Adrenal gland (tissue), 12 donors: ENCODE data around the gene CAMSAP1. TPM values are rescaled to one million over a fixed set of nuclear protein-coding genes. Genes with fewer than 3 reads are reported as not detected.
A peak's percentile ranks its signal among the peaks of the same experiment; 100 is the strongest.
"Not testable (repeated sequence)": the region's sequence is repeated elsewhere in the genome, so short reads cannot be mapped to it uniquely, and the experiment has no call there.

Experiments
- DNase-seq, 7 donors: peaks; one replicate each; pipeline ENCODE4 v3.0.0-alpha.2; 2019 to 2020
- H3K27ac ChIP-seq, 5 donors: fragments of 200-600 bp; sonication (generic) in 4 of 5; 1 replicate in 3 of 5; 2 replicates in 2 of 5; pipeline versions ENCODE4 v1.5.1 to v1.8.0; 2016 to 2020; ENCODE audit warnings: mild to moderate bottlenecking in 1 of 5
- H3K27me3 ChIP-seq: fragments of 200-600 bp; 2 replicates; pipeline ENCODE4 v1.8.0; 2021
- H3K36me3 ChIP-seq, 2 donors: fragments of 200-600 bp; replicated peaks in 1 of 2; 1 replicate in 1 of 2; 2 replicates in 1 of 2; pipeline versions ENCODE4 v1.5.1 to v1.8.0; 2018 to 2022
- H3K4me1 ChIP-seq, 2 donors: fragments of 200-600 bp; replicated peaks in 1 of 2; 1 replicate in 1 of 2; 2 replicates in 1 of 2; pipeline versions ENCODE4 v1.5.1 to v1.8.0; 2018 to 2021
- H3K4me3 ChIP-seq, 4 donors: fragments of 200-600 bp; sonication (generic) in 3 of 4; one replicate each; pipeline ENCODE4 v1.5.1; 2016 to 2018
- H3K9me3 ChIP-seq, 3 donors: fragments of 200-600 bp; sonication (generic) in 1 of 3; replicated peaks in 1 of 3; 1 replicate in 2 of 3; 2 replicates in 1 of 3; pipeline versions ENCODE4 v1.5.1 to v1.8.0; 2016 to 2021
- POLR2A ChIP-seq, 2 donors: fragments of 450-650 bp; IDR thresholded peaks; one replicate each; pipeline ENCODE4 v1.6.1; 2017; ENCODE audit warnings: antibody characterized with exemption in 2 of 2, mild to moderate bottlenecking in 2 of 2, moderate library complexity in 1 of 2
- WGBS, 4 donors: extraction: QIAGEN DNeasy Blood & Tissue Kit in 2 of 4; methylation state at CpG; one replicate each; pipeline versions ENCODE4 v1.1.5 to v1.1.7; 2013 to 2017; 5-methylcytosine and 5-hydroxymethylcytosine counted together
- intact Hi-C, 2 donors: fragments of 100-400 bp; cut with DNase I; formaldehyde crosslinking; loops; one replicate each; pipeline versions ENCODE4 v1.14.1 to v1.15.0; 2022 to 2023
- polyA plus RNA-seq, 3 donors: library from polyadenylated mRNA; stranded (reverse); fragments of 200-250 nt in 2 of 3; fragments of 350-450 nt in 1 of 3; fragmentation: Illumina TruSeq in 1 of 3; extraction: RNeasy Lipid Tissue Mini Kit (QIAGEN cat#74804) in 1 of 3; gene quantifications; one replicate each; pipeline ENCODE4 v1.2.3, GENCODE V29; 2013 to 2014
- total RNA-seq, 9 donors: library from RNA; depleted of rRNA in 4 of 9; stranded (reverse); fragments of >200 nt in 4 of 9; fragments of 120-200 nt in 1 of 9; fragmentation: NEBNext Ultra II Directional in 1 of 9; extraction: Animal tissue kit (Norgen Biotek cat#: 25700) in 1 of 9; gene quantifications; one replicate each; pipeline versions ENCODE4 v1.1.0 to v1.2.4, GENCODE V29; 2013 to 2023
- TF ChIP-seq, protein P1 (sequence below), 6 experiments: fragments of 450-650 bp in 4 of 6; fragments of 200-600 bp in 2 of 6; sonication (generic) in 1 of 6; IDR thresholded peaks; 1 replicate in 5 of 6; 2 replicates in 1 of 6; pipeline versions ENCODE4 v1.5.1 to v1.8.0; 2016 to 2021; ENCODE audit warnings: antibody characterized with exemption in 6 of 6, mild to moderate bottlenecking in 2 of 6, moderate library complexity in 1 of 6
- donor health status: healthy with polysubstance abuse.
- donor health status: Bipolar disorder and iron deficiency.
- donor health status: DM: yes; HTN: yes; CAD: no.
- donor health status: DM: no; HTN: no; CAD: no.
- donor health status: DM: no; HTN: no; CAD: no.
- donor health status: DM: yes; HTN: yes; CAD: no.

CAMSAP1 gene
- total and polyA plus RNA-seq, 12 donors, result 4.6 to 108 (median 27.0) TPM

DNA sequence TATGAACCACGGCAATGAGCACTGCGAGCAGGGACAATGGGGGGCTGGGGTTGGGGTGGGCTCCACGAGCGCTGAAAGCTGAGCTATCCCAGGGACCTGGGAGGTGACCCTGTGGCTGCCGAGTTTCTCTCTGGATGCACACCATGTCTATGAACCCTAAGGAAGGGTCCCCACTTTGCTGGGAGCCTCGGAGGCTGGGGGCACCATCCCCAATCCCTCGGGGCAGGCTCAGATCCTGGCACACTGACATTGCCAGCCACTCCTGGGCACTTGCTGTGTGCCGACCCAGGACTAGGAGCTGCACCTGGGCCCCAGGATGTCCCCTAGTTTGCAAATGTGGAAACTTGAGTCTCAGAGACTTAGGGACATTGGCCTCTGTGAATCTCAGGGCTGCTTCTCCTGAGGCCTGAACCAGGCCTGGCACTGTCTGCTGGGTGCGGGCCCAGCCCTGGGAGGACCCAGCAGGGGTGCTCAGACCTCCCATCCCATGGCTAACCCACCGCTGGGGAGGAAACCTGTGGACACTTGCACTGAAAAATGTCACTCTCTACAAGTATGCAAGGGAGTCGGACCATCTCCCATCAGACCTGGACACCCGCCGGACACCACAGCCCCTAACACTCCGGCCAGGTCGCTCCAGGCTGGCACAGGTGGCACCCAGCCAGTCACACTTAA is 13.0 kb upstream of the CAMSAP1 start:
- Histone ChIP-seq H3K4me3 (no peak overlapping the region), H3K27me3 (no peaks in the 10 kb centered on the region), H3K36me3 (no peaks in the 10 kb centered on the region), H3K4me1 (no peaks in the 10 kb centered on the region), H3K9me3 (peaks cover 0 to 27% (median 0%) of the 10 kb centered on the region in 3 donors), H3K27ac (no peak overlapping the region)
- intact Hi-C loops, result no loop called here
- DNase-seq, result peak in 1 of 7 donors; percentile 12
- TF ChIP-seq, protein P1, sequence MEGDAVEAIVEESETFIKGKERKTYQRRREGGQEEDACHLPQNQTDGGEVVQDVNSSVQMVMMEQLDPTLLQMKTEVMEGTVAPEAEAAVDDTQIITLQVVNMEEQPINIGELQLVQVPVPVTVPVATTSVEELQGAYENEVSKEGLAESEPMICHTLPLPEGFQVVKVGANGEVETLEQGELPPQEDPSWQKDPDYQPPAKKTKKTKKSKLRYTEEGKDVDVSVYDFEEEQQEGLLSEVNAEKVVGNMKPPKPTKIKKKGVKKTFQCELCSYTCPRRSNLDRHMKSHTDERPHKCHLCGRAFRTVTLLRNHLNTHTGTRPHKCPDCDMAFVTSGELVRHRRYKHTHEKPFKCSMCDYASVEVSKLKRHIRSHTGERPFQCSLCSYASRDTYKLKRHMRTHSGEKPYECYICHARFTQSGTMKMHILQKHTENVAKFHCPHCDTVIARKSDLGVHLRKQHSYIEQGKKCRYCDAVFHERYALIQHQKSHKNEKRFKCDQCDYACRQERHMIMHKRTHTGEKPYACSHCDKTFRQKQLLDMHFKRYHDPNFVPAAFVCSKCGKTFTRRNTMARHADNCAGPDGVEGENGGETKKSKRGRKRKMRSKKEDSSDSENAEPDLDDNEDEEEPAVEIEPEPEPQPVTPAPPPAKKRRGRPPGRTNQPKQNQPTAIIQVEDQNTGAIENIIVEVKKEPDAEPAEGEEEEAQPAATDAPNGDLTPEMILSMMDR (IDR thresholded peaks at IDR 0.05), result no peak
- TF ChIP-seq POLR2A (IDR thresholded peaks at IDR 0.05), result no peak
- 87 to 92% (median 90%) methylated on average over 11 to 15 of the region's 15 CpGs for WGBS, 4 donors

DNA sequence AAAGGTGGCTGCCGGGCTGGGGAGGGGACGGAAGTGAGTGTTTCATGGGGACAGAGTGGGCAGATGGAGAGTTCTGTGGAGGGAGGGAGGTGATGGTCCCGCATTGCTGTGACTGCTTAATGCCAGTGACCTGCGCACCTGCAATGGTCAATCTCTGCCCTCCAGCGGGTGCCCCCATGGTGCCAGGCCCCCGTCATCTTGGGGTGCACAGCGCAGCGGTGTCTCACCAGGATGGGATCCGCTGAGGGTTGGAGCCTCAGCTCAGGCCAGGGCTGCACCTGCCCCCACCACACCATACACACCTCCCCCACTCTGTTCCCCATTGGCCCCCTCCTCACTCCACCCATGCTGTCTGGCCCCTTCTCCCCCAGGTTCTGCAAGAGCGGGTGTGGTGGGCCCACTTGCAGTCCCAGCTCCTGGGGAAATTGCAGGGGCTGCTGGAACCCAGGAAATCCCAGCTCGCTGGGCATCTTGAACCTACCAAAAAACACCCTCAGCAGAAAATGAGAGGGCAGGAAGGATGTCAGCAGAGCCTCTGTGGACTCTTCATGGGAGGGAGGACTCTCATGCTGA is 12.1 kb upstream of the CAMSAP1 start:
- Histone ChIP-seq H3K27me3 (no peaks in the 10 kb centered on the region), H3K27ac (no peak overlapping the region), H3K9me3 (peaks cover 0 to 27% (median 0%) of the 10 kb centered on the region in 3 donors), H3K4me1 (no peaks in the 10 kb centered on the region), H3K4me3 (no peak overlapping the region), H3K36me3 (no peaks in the 10 kb centered on the region)
- intact Hi-C loops, result no loop called here
- TF ChIP-seq, protein P1 (IDR thresholded peaks at IDR 0.05), result no peak
- 95 to 98% (median 97%) methylated on average over 9 to 11 of the region's 11 CpGs for WGBS, 4 donors
- no peak for DNase-seq

DNA sequence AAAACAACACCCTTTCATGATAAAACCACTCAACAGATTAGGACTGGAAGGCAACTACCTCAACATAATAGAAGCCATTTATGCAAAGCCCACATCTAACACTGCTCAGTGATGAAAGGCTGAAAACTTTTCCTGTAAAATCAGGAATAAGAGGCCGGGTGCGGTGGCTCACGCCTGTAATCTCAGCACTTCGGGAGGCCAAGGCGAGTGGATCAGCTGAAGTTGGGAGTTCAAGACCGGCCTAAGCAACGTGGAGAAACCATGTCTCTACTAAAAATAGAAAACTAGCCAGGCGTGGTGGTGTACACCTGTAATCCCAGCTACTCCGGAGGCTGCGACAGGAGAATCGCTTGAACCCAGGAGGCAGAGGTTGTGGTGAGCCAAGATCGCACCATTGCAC is 8.9 kb upstream of the CAMSAP1 start:
- H3K36me3 ChIP-seq, intact Hi-C loops, H3K4me1 ChIP-seq, DNase-seq, H3K4me3 ChIP-seq, H3K27me3 ChIP-seq, H3K27ac ChIP-seq: not testable (repeated sequence)
- WGBS, 4 donors, result 86 to 99% (median 96%) methylated on average over 12 of the region's 12 CpGs
- H3K9me3 ChIP-seq, result peaks cover 0 to 27% (median 0%) of the 10 kb centered on the region in 3 donors

DNA sequence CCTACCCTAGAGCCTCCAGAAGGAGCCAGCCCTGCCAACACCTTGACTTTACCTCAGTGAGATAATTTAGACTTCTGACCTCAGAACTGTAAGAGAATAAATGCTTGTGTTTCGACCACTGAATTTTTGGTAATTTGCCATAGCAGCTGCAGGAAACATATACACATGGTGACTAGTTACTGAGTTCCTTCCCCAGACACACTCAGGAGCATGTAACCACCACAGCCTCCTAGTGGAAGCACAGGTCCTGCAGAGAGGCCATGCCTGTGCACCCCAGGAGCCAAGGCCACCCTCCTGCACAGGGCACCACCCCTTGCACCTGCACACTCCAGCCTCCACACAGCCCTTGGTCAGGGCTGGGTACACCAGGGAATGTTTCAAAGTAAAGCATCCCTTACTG is 7.6 kb upstream of the CAMSAP1 start:
- no peaks in the 10 kb centered on the region for H3K27me3 ChIP-seq
- peaks cover 0 to 27% (median 0%) of the 10 kb centered on the region in 3 donors for H3K9me3 ChIP-seq
- peaks cover 0 to 3% of the 10 kb centered on the region in 2 donors for H3K4me1 ChIP-seq
- no peak overlapping the region for H3K4me3 ChIP-seq
- TF ChIP-seq POLR2A (IDR thresholded peaks at IDR 0.05), result no peak
- TF ChIP-seq, protein P1 (IDR thresholded peaks at IDR 0.05), result no peak
- no peak overlapping the region for H3K27ac ChIP-seq
- WGBS, 4 donors, result 94 to 100% (median 98%) methylated on average over 1 of the region's 1 CpG
- DNase-seq, result no peak
- no peaks in the 10 kb centered on the region for H3K36me3 ChIP-seq
- intact Hi-C loops, result no loop called here

DNA sequence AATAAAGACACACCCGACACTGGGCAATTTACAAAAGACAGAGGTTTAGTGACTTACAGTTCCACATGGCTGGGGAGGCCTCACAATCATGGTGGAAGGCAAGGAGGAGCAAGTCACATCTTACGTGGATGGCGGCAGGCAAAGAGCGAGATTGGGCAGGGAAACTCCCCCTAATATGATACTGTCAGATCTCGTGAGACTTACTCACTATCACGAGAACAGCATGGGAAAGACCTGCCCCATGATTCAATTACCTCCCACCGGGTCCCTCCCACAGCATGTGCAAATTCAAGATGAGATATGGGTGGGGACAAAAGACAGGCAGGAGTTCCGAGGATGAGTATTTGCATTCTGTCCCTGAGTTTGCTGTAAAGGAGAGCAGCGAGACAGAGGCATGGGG is 3.9 kb upstream of the CAMSAP1 start:
- H3K36me3 ChIP-seq, H3K4me3 ChIP-seq, H3K9me3 ChIP-seq, DNase-seq, intact Hi-C loops, H3K27me3 ChIP-seq, H3K27ac ChIP-seq: not testable (repeated sequence)
- WGBS, 4 donors, result 92 to 96% (median 94%) methylated on average over 9 of the region's 9 CpGs
- peaks cover 8 to 24% of the 10 kb centered on the region in 2 donors for H3K4me1 ChIP-seq
